Measurements from ENCODE around the gene GAS2.

The GAS2 gene

DNA sequence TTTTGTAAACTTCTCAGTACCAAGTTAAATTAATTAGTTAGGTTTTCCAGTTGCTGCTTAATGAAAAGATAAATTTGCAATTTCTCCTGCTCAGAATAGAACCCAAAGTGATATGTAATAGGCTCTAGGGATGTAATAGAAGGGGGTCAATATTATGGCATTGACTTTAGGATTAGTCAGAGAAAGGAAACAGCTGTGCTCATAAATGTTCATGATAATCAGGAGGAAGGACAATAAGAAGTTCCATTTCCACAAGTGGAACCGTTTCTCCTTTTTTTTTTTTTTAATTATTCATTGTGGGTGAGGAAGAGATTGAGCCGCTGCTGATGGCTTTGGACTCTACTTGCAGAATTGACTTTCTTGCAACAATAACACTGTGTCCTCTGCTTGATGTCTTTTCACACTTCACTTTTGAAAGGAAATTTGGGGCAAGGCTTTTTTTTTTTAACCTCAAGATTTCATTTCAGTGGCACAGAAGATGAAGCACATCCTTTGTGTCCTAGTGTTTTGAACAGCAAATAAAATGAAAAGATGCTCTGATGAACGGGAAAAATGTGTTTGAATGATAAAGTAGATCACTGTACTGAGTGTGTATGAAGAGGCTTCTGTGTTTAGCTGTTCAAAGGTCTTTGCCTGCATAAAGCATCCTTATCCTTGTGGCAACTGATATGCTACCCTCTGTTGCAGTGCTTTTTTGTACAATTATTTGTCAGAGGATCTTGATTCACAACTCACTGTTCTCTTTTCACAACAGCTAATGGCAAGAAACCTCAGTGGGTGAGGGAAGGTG lies 62.4 kb downstream of the GAS2 start:
- no peak for DNase-seq (ENCODE audit: low spot score)

DNA sequence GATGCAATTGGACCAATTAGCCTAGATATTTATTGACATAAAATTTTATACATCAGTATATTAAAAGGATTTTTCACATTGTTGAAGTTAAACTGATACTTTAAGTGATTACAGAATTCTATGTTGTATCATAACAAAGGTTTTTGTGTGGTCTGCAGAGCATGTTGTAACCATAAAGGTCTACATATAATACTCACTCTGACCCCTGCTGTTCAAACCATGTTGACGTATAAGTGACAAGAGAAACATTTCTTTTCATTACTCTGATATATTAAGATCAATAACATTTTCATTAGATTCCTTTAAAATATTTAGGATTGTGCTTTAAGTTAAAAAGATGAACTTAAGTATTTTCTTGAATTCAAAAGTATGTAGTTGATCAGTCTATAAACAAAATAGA lies 63.9 kb downstream of the GAS2 start:
- no peak for DNase-seq (ENCODE audit: low spot score)

DNA sequence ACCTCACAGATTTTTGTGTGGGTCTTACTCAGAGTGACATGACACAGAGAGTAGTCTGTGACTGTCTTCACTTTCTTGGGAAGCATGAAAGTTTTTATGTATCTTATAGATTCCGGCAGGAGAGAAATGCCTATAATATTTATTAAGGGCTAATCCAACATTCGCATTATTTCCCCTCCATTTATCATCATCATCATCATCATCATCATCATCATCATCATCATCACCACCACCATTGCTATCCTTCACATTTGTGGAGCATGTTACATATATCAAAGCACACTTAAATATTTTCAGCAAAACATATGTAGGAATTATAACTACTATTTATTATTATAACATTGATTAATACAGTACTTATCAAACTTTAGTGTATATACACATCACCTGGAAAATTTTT lies 66.2 kb downstream of the GAS2 start:
- DNase-seq (ENCODE audit: low spot score) = no peak

DNA sequence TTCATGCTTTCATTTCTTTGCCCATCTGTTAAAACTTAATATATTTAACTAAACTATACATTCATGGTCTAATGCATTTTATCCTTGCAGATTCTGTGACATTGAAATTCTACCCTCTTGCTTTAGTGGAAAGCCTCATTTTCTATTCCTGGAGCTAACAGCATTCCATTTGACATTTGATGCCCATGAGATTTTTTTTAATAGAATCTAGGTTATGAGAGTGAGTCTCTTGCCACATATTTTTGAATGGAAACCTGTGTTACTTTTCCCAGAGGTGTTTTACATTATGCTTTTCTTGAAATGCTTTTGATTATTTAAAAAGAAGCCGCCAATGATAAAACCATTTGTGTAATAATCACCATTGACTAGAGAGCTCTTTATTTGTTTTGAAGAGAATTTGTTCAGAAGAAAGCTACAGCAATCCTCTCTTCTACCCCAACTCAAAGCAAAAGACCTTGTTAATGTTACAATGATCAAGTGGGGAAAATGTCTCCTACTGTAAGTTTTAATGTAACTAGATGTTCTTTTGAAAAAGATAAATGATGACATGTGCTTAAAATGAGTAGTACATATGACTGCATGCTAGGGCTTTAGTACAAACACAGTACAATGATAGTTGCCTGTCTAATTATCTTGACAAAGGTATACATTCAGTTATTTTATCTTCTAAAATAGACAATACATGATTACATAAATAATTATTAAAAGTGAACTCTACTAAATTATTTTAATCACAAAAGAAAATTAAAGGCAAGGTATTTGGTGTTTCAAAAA lies 67.3 kb downstream of the GAS2 start:
- DNase-seq (ENCODE audit: low spot score) = no peak

DNA sequence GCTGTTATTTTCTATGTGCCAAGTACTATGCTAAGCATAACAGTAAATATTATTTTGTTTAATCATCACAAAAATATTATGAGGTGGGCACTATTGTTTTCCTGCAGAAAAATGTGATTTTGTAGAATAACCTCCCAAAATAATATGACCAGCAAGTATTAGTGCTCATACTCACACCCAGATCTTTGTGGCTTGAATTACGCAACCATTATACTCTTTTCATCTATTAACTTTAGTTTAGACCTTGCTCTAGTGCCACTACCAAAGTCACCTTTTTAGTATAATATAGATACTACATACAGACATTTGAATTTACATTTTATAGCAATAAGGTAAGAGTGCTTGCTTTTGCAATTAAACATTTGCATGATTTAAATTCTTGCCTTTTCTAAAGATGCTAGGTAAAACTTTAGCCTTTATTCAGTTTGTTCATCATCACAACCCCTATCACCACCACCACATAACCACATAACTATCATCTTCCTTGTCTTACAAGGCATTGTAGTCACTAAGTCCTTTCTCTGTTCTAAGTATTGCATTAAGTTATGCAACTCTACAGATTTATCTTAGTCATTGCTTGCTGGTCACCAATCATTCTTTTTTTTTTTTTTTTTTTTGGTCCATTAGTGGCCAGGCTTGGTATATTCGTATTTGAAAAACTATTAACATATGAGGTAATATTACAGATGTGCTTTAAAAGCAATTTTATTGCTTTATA lies 68.4 kb downstream of the GAS2 start:
- no peak for DNase-seq (ENCODE audit: low spot score)

DNA sequence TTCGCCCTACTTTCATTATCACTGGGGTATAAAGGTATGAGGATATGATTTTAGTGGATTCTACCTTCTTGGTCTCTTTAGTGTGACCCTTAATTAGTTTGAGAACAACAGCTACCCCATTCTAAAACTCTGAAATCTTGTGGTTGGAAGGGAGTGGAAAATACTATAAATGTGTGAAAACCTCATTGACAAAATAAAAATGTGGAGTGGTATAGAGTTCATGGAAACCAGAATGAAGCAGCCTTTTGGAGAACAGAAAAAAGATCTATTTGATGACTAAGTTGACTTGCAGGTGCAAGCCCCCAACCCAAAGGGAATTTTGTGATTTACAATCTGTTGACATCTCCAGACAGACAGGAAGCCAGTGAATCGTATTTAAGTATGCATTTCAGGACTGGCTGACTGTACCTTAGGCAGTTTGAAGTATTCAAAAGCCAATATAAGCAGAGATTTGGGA lies 75.8 kb downstream of the GAS2 start:
- DNase-seq (ENCODE audit: low spot score) = no peak

DNA sequence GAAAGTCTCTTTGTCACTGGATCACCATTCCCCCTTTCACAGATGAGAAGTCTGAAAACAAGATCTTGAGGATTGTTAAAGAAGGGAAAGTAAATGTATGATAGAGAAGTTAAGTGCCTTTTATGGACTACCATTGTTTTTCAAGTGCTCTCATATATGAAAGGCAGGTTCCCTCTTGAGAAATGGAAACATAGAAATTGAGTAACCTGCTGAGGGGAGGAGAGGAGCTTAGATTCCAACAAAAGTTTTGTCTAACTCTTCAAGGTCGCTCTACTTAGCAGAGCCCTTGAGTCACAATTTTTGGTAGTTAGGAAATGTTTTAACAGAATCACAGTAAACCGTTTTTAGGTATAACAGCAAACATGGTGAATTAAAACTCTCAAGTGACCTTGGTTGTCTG lies 83.1 kb downstream of the GAS2 start:
- no peak for DNase-seq (ENCODE audit: low spot score)

DNA sequence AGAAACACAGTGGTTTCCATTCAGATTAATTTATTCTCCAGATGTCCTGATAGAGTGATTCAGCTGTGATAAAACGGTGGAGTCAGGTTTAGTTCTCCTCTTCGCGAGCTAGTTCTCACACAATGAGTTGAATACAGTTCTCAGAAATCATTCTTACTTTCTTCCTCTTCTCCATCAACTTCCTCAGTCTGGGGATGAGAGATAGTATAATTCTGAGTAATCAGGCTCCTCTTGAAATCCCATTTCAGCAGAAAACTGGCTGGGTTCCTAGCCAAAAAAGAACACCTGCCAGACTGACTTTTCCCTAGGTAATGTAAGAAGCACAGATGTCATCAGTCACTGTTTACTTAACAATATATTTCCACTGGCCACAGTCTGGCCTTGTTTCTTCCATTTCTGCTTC lies 86.5 kb downstream of the GAS2 start:
- DNase-seq (ENCODE audit: low spot score) = no peak

DNA sequence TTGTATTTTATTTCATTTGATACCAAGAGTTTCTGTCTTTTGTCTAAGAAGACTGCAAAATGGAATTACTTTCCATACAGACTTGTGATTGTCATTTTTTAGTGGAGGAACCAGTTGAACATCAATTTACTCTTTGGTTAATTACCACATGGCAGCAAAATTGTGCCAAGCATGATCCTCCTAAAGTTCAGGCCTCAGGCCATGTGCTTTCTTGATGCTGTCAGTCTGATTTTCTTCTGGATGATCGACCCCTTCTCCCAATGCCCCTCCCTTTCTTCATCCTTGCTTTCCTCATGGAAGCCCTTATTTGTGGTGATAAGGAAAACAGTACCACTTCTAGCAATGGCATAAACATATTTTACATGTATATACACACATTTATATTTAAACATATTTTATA lies 87.0 kb downstream of the GAS2 start:
- DNase-seq (ENCODE audit: low spot score) = no peak

DNA sequence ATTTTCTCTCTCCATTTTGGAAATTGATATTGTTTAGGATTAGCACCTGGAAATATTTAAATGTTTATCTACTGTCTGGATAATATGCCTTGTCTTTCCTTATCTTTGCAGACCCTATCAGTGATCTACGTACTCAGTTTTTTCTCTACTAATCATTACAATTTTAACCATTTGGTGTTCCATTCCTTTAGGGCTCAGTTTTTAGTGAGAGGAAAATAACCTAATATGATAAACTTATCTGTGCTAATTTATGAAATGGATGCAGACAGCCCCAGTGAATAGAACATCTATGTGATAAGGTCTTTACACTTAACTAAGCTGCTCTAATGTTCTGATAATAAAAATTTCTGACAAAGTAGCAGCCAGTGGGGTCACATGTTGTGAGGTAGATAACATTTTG lies 94.7 kb downstream of the GAS2 start:
- no peak for DNase-seq (ENCODE audit: low spot score)

DNA sequence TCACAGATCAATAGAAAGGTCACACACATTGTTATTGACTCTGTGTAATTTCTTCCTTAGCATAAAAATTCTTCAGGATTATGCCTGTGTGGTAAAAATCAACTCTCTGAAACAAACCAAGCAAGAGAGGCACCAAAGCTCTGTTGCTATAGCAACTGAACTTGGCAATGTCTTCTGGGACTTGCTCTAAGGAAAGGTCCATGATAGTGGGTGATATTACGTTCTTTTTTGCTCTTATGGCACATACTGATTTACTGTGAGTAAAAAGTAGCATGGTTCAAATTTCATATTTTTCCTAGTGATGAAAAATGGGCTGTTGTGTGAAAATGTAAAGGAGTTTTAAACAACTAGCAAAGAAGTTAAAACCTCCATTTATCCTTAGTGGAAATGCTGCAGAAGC lies 96.8 kb downstream of the GAS2 start:
- DNase-seq (ENCODE audit: low spot score) = no peak

DNA sequence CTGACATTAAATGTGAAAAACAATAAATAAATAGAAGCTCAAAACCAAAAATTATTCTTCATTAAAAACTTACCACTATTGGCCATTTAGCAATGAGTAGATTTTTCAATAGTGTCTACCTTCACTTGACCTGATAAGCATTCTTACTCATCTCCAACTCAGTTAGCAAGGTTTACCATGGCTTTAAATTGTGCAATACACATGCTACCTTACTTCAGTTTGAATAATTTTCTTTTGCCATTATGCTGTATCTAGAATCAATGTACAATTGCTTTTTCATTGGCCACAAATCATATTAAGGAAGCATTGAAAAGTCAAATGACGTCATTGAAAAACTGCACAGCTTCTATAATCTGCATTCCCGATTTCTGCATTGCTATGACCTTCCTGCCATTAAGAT lies 98.3 kb downstream of the GAS2 start:
- DNase-seq (ENCODE audit: low spot score) = no peak

DNA sequence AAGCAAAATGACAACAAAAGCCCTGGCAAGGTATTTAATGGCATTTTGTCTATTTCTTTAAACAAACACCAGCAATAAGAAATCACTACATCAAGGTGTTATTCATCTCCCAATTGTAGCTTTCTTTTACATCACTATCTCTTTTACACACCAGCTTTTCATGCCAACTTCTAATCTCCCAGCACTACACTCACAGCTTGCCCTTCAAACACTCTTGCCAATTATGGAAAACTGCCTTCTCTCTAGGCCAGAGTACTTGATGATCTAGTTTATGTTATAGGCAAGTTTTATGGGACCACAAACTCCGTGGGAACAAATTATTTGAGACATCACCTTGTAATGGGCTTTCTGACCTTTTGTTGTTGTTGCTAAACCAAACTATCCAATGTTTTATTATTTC lies 101.9 kb downstream of the GAS2 start:
- no peak for DNase-seq (ENCODE audit: low spot score)

DNA sequence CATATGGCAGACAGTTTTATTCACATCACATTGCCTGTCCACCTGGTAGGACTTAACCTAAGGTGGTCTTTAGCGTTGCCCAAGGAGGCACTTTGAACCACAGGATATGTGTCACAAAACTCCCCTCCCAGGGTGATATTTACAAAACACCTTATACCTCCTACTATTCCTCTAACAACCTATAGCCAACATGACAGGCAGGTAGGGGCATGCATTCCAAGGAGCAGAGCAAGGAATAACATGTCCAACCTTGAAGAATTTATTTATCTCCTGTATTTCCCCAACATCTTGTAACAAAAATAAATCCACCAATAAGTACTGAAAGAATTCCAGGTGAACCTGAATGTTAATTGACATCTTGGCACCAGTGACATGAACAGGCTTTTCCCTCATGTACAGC lies 102.7 kb downstream of the GAS2 start:
- no peak for DNase-seq (ENCODE audit: low spot score)

DNA sequence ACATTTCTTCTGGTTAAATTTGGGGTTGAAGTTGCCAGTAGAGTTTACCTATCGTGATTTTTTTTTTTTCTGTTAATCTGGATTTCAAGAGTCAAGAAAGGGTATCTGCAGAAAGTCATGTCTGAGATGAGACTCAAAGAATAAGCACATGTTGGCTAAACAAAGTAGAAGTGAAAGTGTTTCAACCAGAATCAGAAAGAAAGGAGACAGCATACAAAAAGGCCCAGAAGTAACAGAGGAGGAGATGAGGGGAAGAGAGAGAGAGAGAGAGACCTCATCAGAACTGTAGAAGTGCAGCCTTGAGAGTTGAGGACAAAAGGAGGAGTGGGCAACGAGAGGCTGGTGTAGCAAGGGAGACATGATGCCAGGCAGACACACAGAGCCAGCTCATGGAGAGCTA lies 108.3 kb downstream of the GAS2 start:
- DNase-seq (ENCODE audit: low spot score) = no peak

DNA sequence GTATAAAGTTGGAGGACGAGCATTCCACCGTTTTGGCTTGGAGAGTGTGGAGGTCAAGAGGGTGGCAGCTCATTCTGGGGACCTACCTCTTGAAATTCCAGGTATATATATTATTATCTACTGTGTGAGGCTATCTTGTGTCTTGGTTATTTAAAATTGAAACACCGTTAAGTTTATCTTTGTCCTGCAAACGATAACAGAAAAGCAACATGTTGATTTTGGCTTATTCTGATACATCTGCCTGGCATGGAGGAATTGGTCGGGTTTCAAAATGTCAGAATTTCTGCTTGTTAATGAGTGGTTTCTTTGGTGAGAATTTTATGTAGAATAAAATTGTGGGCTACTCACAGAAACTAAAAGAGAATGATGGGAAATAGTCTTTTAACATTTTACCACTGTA lies 108.8 kb downstream of the GAS2 start:
- DNase-seq (ENCODE audit: low spot score) = no peak

DNA sequence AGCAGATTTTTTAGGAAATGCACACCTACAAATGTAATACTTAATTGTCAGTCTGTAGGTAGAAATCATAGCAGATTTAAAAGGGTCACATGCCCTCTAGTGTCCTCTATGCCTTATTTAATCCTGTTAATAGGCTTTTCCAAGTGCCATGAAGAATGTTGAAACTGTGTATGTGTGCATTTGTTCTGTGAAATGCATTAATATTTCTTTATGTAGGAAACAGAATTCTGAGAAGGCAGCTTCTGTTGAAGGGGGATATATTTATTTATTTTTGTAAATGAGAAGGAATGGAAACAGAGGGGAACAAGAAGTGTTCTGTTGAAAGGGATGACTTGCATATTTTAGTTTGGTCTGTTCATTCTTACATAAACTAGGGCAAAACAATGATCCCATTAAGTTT lies 112.2 kb downstream of the GAS2 start:
- no peak for DNase-seq (ENCODE audit: low spot score)

DNA sequence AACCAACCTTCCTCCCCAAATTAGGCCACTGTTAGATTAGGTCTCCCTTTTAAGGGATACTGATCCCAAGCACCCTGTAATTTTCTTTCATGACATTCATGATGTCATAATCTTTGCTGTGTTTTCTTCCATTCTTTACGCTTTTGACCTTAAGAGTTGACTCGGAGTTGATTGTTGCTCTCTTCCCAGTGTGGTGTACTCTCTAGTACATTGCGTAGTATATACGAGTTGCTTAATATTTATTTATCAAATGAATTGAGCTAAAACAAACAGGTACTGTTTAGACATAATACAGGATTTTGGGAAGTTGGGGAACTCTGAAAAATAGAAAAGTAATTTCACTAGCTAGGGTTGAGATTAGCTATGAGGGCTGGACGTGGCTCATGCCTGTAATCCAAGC lies 113.4 kb downstream of the GAS2 start:
- no peak for DNase-seq (ENCODE audit: low spot score)

DNA sequence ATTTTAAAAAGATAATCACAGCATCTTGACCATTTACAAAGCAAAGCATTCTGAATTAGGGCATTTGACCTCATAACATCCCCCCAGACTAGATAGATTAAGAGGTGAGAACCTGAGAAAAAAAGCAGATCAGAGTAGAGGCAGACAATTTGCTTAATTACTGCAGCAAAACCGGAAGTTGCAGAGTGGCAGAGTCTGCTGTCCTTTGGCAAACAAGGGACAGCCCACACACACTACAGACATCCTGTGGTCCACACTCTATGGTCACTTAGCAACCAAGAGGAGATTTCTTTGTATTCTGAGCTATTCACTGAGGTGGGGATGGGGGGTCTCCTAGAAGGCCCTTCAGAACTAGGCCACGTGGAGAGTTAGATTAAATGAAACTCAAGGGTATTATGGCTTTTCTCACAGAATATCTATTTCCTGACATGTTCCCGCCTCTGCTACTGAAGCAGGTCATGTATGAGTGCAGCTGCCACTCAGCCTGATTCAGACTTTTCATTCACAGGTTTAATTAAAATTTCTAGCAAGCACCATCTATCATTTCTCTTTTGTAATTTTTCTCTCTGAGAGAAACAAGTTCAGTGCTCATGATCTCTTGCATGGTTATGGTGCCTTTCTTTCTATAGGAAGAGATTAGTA lies 114.7 kb downstream of the GAS2 start:
- DNase-seq (ENCODE audit: low spot score) = no peak

DNA sequence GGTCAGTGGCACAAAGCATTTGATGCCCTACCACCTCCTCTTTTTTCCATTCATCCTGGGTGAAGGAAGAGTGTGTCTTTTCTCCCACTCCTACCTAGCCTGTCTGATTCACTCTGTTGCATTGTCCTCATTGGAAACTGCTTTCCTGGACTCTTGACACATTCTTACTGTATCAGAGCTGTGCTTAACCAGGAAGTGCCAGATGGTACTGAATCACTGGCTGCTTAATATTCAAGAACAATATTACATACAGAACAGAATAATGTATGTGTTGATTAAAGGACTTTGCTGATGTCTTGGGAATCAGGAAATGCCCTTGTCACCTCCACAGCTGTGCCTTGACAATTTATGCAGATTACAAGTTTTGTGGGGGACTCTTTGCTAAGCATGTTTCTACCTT lies 118.8 kb downstream of the GAS2 start:
- no peak for DNase-seq (ENCODE audit: low spot score)

DNA sequence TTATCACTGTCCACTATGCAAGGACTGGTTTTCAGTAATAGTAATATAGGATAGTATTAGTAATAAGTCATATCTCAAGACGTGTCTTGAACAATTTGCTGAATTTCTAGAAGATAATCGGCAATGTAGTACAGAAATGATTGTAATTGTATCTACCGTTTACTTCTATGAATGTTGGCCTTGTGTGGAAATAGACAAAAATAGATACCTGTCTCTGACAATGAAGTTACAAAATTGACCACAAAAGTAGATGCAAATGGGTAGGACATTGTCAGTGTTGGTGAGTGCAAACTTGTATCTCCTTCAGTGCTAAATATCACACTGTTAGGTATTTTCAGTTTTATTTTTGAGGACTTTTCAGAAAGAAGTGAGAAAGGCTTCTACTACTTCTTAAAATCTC lies 120.1 kb downstream of the GAS2 start:
- no peak for DNase-seq (ENCODE audit: low spot score)

DNA sequence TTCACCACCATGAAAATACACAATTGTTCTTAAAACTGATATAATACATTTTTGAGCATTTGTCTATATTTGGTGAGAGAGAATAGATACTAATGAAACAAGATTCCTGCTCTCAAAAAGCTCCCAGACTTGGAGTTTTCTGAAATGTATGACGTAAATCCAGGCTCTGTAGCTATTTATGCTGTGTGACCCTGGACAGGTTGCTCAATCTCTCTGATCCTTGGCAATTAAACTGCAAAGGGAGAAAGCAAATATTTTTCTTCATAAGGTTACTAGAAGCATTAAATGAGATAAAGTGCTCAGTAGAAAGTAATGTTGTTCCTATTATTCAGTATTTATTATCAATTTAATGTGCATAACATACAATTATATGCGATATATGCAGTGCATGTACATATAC lies 120.6 kb downstream of the GAS2 start:
- no peak for DNase-seq (ENCODE audit: low spot score)
